HEK293 (cell line): ENCODE data around the gene ARCN1.

Source experiments
- KLF16 ChIP-seq: fragments of 450-650 bp; formaldehyde crosslinking; IDR thresholded peaks from 2 replicates; pipeline ENCODE4 v1.5.1; 2017; ENCODE audit warnings: missing biosample characterization, missing genetic modification characterization
- YY1 ChIP-seq: fragments of 450-650 bp; formaldehyde crosslinking; IDR thresholded peaks from 2 replicates; pipeline ENCODE4 v1.5.1; 2018; ENCODE audit warnings: missing biosample characterization, missing genetic modification characterization
- ZBTB1 ChIP-seq: fragments of 450-650 bp; formaldehyde crosslinking; IDR thresholded peaks from 2 replicates; pipeline ENCODE4 v1.5.1; 2016; ENCODE audit warnings: missing biosample characterization, missing genetic modification characterization
- ZBTB21 ChIP-seq: fragments of 450-650 bp; formaldehyde crosslinking; IDR thresholded peaks from 2 replicates; pipeline ENCODE4 v1.5.1; 2017; ENCODE audit warnings: missing biosample characterization, missing genetic modification characterization
- ZNF560 ChIP-seq: fragments of 450-650 bp; formaldehyde crosslinking; IDR thresholded peaks from 2 replicates; pipeline ENCODE4 v1.5.1; 2017; ENCODE audit warnings: missing biosample characterization, missing genetic modification characterization, borderline replicate concordance
- TF ChIP-seq, protein P1 (sequence below): fragments of 450-650 bp; formaldehyde crosslinking; IDR thresholded peaks from 2 replicates; pipeline ENCODE4 v1.5.1; 2016; ENCODE audit warnings: missing biosample characterization, missing genetic modification characterization
- TF ChIP-seq, protein P2 (sequence below): fragments of 450-650 bp; formaldehyde crosslinking; IDR thresholded peaks from 2 replicates; pipeline ENCODE4 v1.5.1; 2017; ENCODE audit warnings: missing biosample characterization, missing genetic modification characterization
- TF ChIP-seq, protein P3 (sequence below): fragments of 450-650 bp; formaldehyde crosslinking; IDR thresholded peaks from 2 replicates; pipeline ENCODE4 v1.5.1; 2016; ENCODE audit warnings: missing biosample characterization, missing genetic modification characterization

DNA sequence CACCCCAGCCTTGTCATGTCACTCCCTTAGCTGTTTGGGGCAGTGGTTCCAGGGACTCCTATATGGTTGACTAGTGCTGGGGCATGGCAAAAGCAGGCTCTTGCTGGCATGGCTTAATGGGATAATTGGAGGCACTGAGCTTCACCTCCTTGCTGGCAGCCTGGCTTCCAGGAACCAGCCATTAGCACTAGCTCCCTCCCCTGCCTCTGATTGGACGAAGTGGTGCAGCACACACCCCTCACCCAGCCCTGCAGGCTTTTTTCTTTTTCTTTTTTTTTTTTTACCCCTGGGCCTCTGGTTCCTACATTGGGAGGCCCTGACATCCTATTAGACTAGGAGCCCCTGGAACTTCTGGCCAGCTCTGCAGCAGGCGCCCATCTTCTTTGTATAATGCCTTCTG lies 53.8 kb downstream of the ARCN1 start:
- TF ChIP-seq, protein P1, sequence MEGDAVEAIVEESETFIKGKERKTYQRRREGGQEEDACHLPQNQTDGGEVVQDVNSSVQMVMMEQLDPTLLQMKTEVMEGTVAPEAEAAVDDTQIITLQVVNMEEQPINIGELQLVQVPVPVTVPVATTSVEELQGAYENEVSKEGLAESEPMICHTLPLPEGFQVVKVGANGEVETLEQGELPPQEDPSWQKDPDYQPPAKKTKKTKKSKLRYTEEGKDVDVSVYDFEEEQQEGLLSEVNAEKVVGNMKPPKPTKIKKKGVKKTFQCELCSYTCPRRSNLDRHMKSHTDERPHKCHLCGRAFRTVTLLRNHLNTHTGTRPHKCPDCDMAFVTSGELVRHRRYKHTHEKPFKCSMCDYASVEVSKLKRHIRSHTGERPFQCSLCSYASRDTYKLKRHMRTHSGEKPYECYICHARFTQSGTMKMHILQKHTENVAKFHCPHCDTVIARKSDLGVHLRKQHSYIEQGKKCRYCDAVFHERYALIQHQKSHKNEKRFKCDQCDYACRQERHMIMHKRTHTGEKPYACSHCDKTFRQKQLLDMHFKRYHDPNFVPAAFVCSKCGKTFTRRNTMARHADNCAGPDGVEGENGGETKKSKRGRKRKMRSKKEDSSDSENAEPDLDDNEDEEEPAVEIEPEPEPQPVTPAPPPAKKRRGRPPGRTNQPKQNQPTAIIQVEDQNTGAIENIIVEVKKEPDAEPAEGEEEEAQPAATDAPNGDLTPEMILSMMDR (tag by site-specific recombination) = no peak
- TF ChIP-seq ZBTB1 (tag by site-specific recombination) (no peak), YY1 (tag by site-specific recombination) (no peak), ZBTB21 (tag by site-specific recombination) (no peak), KLF16 (tag by site-specific recombination) (no peak), ZNF560 (tag by site-specific recombination) (no peak)
- TF ChIP-seq, protein P2, sequence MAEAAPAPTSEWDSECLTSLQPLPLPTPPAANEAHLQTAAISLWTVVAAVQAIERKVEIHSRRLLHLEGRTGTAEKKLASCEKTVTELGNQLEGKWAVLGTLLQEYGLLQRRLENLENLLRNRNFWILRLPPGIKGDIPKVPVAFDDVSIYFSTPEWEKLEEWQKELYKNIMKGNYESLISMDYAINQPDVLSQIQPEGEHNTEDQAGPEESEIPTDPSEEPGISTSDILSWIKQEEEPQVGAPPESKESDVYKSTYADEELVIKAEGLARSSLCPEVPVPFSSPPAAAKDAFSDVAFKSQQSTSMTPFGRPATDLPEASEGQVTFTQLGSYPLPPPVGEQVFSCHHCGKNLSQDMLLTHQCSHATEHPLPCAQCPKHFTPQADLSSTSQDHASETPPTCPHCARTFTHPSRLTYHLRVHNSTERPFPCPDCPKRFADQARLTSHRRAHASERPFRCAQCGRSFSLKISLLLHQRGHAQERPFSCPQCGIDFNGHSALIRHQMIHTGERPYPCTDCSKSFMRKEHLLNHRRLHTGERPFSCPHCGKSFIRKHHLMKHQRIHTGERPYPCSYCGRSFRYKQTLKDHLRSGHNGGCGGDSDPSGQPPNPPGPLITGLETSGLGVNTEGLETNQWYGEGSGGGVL (tag by site-specific recombination) = no peak
- TF ChIP-seq, protein P3, sequence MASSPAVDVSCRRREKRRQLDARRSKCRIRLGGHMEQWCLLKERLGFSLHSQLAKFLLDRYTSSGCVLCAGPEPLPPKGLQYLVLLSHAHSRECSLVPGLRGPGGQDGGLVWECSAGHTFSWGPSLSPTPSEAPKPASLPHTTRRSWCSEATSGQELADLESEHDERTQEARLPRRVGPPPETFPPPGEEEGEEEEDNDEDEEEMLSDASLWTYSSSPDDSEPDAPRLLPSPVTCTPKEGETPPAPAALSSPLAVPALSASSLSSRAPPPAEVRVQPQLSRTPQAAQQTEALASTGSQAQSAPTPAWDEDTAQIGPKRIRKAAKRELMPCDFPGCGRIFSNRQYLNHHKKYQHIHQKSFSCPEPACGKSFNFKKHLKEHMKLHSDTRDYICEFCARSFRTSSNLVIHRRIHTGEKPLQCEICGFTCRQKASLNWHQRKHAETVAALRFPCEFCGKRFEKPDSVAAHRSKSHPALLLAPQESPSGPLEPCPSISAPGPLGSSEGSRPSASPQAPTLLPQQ (tag by site-specific recombination) = no peak
